K562 (cell line): ENCODE measurements around the gene SCRN3. TPM values are rescaled to one million over a fixed set of nuclear protein-coding genes. Genes with fewer than 3 reads are reported as not detected.

Source experiments
- ERF ChIP-seq: fragments of 450-650 bp; formaldehyde crosslinking; IDR thresholded peaks from 2 replicates; pipeline ENCODE4 v1.4.0; 2020; ENCODE audit warnings: mild to moderate bottlenecking, mixed read lengths
- FOXA3 ChIP-seq, 2 experiments: fragments of 450-650 bp in 1 of 2; sonication (generic) in 1 of 2; formaldehyde crosslinking; IDR thresholded peaks in 1 of 2; conservative IDR thresholded peaks in 1 of 2; 2 replicates each; pipeline versions ENCODE4 v1.4.0 to v1.8.0; 2020 to 2022; ENCODE audit warnings: mild to moderate bottlenecking in 2 of 2, missing genetic modification reagents in 1 of 2
- GTF2B ChIP-seq: IDR thresholded peaks from 2 replicates; pipeline ENCODE4 v1.6.1; 2011; ENCODE audit not compliant: insufficient read length; ENCODE audit errors: extremely low read depth
- HDAC6 ChIP-seq: IDR thresholded peaks from 2 replicates; pipeline ENCODE4 v1.6.1; 2012; ENCODE audit warnings: low read depth, mild to moderate bottlenecking, control low read depth, inconsistent platforms, low read length, moderate library complexity
- KAT7 ChIP-seq: sonication (generic); formaldehyde crosslinking; IDR thresholded peaks from 2 replicates; pipeline ENCODE4 v1.8.0; 2022; ENCODE audit warnings: missing genetic modification reagents, mild to moderate bottlenecking, borderline replicate concordance
- KDM2B ChIP-seq: fragments of 250-450 bp; sonication (Bioruptor Pico); IDR thresholded peaks from 2 replicates; pipeline ENCODE4 v1.8.0; 2021; ENCODE audit warnings: mild to moderate bottlenecking, moderate library complexity
- KLF13 ChIP-seq: fragments of 450-650 bp; IDR thresholded peaks from 2 replicates; pipeline ENCODE4 v1.6.1; 2016; ENCODE audit warnings: missing genetic modification characterization, low read depth, mild to moderate bottlenecking, missing compliant biosample characterization, moderate library complexity, borderline replicate concordance
- MITF ChIP-seq: IDR thresholded peaks from 2 replicates; pipeline ENCODE4 v1.6.1; 2014; ENCODE audit warnings: antibody characterized with exemption
- MTA2 ChIP-seq: fragments of 450-650 bp; IDR thresholded peaks from 2 replicates; pipeline ENCODE4 v1.6.1; 2016; ENCODE audit warnings: low read depth
- NFE2L1 ChIP-seq: fragments of 450-650 bp; IDR thresholded peaks from 2 replicates; pipeline ENCODE4 v1.6.1; 2016; ENCODE audit warnings: missing genetic modification characterization, low read depth, mild to moderate bottlenecking, missing compliant biosample characterization, moderate library complexity, borderline replicate concordance
- NR0B1 ChIP-seq: fragments of 450-650 bp; IDR thresholded peaks from one replicate; pipeline ENCODE4 v1.6.1; 2018; ENCODE audit warnings: mild to moderate bottlenecking, moderate library complexity; ENCODE audit not compliant: partially characterized antibody
- SP1 ChIP-seq: sonication (generic); formaldehyde crosslinking; IDR thresholded peaks from 2 replicates; pipeline ENCODE4 v1.8.1; 2022; ENCODE audit warnings: mild to moderate bottlenecking, missing genetic modification reagents
- SRF ChIP-seq, 2 experiments: fragments of 250-450, 450-650 bp in 1 of 2; sonication (Bioruptor Pico) in 1 of 2; sonication (generic) in 1 of 2; formaldehyde crosslinking; IDR thresholded peaks; 2 replicates each; pipeline versions ENCODE4 v1.5.0 to v1.5.1; 2020 to 2022; ENCODE audit warnings: mild to moderate bottlenecking in 1 of 2, missing genetic modification reagents in 1 of 2
- SRSF3 ChIP-seq: fragments of 200-400 bp; formaldehyde crosslinking; IDR thresholded peaks from 2 replicates; pipeline ENCODE4 v1.6.1; 2016; ENCODE audit warnings: mild to moderate bottlenecking, low read length, moderate library complexity; ENCODE audit not compliant: insufficient read depth
- TBP ChIP-seq: optimal IDR thresholded peaks from 2 replicates; pipeline ENCODE3; 2011; ENCODE audit warnings: low read depth, low read length, improper control_type of control experiment
- ZBTB34 ChIP-seq: fragments of 250-450 bp; sonication (Bioruptor Pico); IDR thresholded peaks from 2 replicates; pipeline ENCODE4 v1.8.0; 2021; ENCODE audit warnings: mild to moderate bottlenecking, moderate library complexity
- ZBTB43 ChIP-seq: sonication (generic); formaldehyde crosslinking; IDR thresholded peaks from 2 replicates; pipeline ENCODE4 v1.8.0; 2023; ENCODE audit warnings: mild to moderate bottlenecking, missing genetic modification reagents
- ZBTB7A ChIP-seq: IDR thresholded peaks from 2 replicates; pipeline ENCODE4 v1.6.1; 2011; ENCODE audit warnings: low read depth, mild to moderate bottlenecking, low read length, moderate library complexity, borderline replicate concordance; ENCODE audit not compliant: control insufficient read depth
- ZNF165 ChIP-seq: fragments of 250-450 bp; sonication (Bioruptor Pico); IDR thresholded peaks from 2 replicates; pipeline ENCODE4 v1.4.0; 2020; ENCODE audit warnings: borderline replicate concordance
- ZNF561 ChIP-seq: fragments of 450-650 bp; formaldehyde crosslinking; conservative IDR thresholded peaks from 2 replicates; pipeline ENCODE4 v1.4.0; 2020; ENCODE audit warnings: mild to moderate bottlenecking, moderate library complexity
- ZNF586 ChIP-seq: fragments of 450-650 bp; formaldehyde crosslinking; conservative IDR thresholded peaks from 2 replicates; pipeline ENCODE4 v1.4.0; 2020; ENCODE audit warnings: mild to moderate bottlenecking, moderate library complexity
- ZNF77 ChIP-seq: fragments of 250-450 bp; sonication (Bioruptor Pico); IDR thresholded peaks from 2 replicates; pipeline ENCODE4 v1.5.0; 2020
- ZNF780A ChIP-seq: fragments of 250-450 bp; sonication (Bioruptor Pico); IDR thresholded peaks from 2 replicates; pipeline ENCODE4 v1.5.0; 2021; ENCODE audit warnings: mild to moderate bottlenecking
- polyA plus RNA-seq, 8 experiments: library from polyadenylated mRNA; depleted of rRNA in 4 of 8; stranded (reverse) in 5 of 8; unstranded in 3 of 8; fragments of >200 nt; fragmentation: Nextera tagmentation in 2 of 8; fragmentation: Illumina TruSeq in 1 of 8; extraction: Ambion mirVana in 2 of 8; extraction: Trizol in 1 of 8; gene quantifications; 2 replicates each; pipeline versions ENCODE4 v1.2.1 to v1.2.3, GENCODE V29; 2011 to 2014; ENCODE audit warnings: inconsistent platforms in 1 of 8, missing spikeins in 1 of 8
- total RNA-seq, 7 experiments: library from RNA; depleted of rRNA in 6 of 7; stranded (reverse); fragments of >200 nt in 6 of 7; fragmentation: Illumina TruSeq in 2 of 7; extraction: Trizol in 2 of 7; gene quantifications; 2 replicates each; pipeline versions ENCODE4 v1.2.1 to v1.2.3, GENCODE V29; 2011 to 2021; ENCODE audit warnings: low replicate concordance in 1 of 7

Gene SCRN3
- total and polyA plus RNA-seq, 9 of the 15 experiments (the other 6 are each of a cell fraction or from before 2014, with no cell fraction given) = 7.7 to 21.8 (median 20.0) TPM

GRCh38 chr2:174350593-174351181 is 44.8 kb upstream of the SCRN3 start (continued):
- no peak for TF ChIP-seq HDAC6
- TF ChIP-seq ZNF780A (CRISPR knock-in tag) = no peak
- no peak for TF ChIP-seq SP1
- TF ChIP-seq SRSF3 = no peak
- no peak for TF ChIP-seq ZNF165 (CRISPR knock-in tag)
- TF ChIP-seq ZBTB34 (CRISPR knock-in tag) = no peak
- TF ChIP-seq ERF (CRISPR knock-in tag) = no peak
- no peak for TF ChIP-seq GTF2B
- TF ChIP-seq KLF13 = no peak
- TF ChIP-seq KAT7 (CRISPR knock-in tag) = no peak
- TF ChIP-seq ZNF586 (CRISPR knock-in tag) = no peak
- no peak for TF ChIP-seq MTA2
- TF ChIP-seq ZNF561 (CRISPR knock-in tag) = no peak
- TF ChIP-seq ZNF77 (CRISPR knock-in tag) = no peak
- TF ChIP-seq SRF (CRISPR knock-in tag; IDR thresholded peaks at IDR 0.05) = no peak
- TF ChIP-seq ZBTB43 (CRISPR knock-in tag) = no peak
- TF ChIP-seq KDM2B (CRISPR knock-in tag) = no peak
- TF ChIP-seq MITF = no peak
- TF ChIP-seq ZBTB7A = no peak
- no peak for TF ChIP-seq NR0B1
- TF ChIP-seq FOXA3 (CRISPR knock-in tag; conservative IDR thresholded peaks at IDR 0.05 in 1 of 2, IDR thresholded peaks at IDR 0.05 in 1 of 2) = peak in 1 of 2 experiments; percentile 85; a peak in 2 of 4 replicates
- no peak for TF ChIP-seq TBP
- TF ChIP-seq NFE2L1 (tag) = no peak
